Measurements from ENCODE around the gene IZUMO4. TPM values are rescaled to one million over a fixed set of nuclear protein-coding genes. Genes with fewer than 3 reads are reported as not detected.

Gene IZUMO4
- total and polyA plus RNA-seq, 5 donors from 2014 or later, result 0.47 to 16.5 (median 0.78) TPM

- H3K9me3 Mint-ChIP-seq, result peaks cover 0 to 3% (median 0%) of the 10 kb centered on the region in 7 donors
- H3K4me3 Mint-ChIP-seq, result no peak overlapping the region
- H3K36me3 ChIP-seq (ENCODE audit: control insufficient read depth, insufficient read depth, low read length), result peaks cover 28% of the 10 kb centered on the region
- peak overlapping the region in 1 of 3 donors; percentile 66 for H3K27ac Mint-ChIP-seq
- ATAC-seq (ENCODE audit: low read depth in 2 of 2) (no peak), DNase-seq (no peak)
- H3K4me1 Mint-ChIP-seq, result peaks cover 0 to 12% (median 0%) of the 10 kb centered on the region in 4 donors
- no peaks in the 10 kb centered on the region for H3K9me3 ChIP-seq (ENCODE audit: control insufficient read depth in 2 of 2, low read length in 2 of 2)
- no peaks in the 10 kb centered on the region for H3K27me3 ChIP-seq (ENCODE audit: control insufficient read depth, insufficient read depth, low read length)
- H3K4me3 ChIP-seq (ENCODE audit: low read depth, low read length), result no peak overlapping the region
- peaks cover 4% of the 10 kb centered on the region for H3K27me3 Mint-ChIP-seq
- H3K27ac ChIP-seq (ENCODE audit: insufficient read depth, low read length, poor library complexity, severe bottlenecking), result no peak overlapping the region
- peaks cover 19% of the 10 kb centered on the region for H3K4me1 ChIP-seq (ENCODE audit: control insufficient read depth, insufficient read depth, low read length, poor library complexity, severe bottlenecking)
- peaks cover 21% of the 10 kb centered on the region for H3K36me3 Mint-ChIP-seq
These were observed 3.4 kb downstream of the IZUMO4 start for GRCh38 chr19:2099937-2100718.

DNA sequence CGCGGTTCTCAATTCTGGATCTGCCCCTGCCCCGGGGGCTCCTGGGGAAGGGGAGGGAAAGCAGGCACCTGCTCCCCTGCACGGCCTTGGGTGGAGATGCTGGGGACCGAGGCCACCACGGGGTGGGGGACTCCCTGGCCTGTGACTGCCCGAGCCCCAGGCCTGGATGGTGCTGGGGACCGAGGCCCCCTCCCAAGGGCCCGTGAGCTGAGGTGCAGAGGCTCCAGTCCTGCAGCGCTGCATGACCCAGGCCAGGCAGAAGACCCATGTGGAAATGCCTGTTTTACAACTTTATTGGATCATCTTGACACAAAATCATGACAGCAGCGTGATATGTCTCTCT lies 4.0 kb downstream of the IZUMO4 start:
- Histone ChIP-seq H3K36me3 (ENCODE audit: control insufficient read depth, insufficient read depth, low read length) (peaks cover 33% of the 10 kb centered on the region), H3K4me3 (ENCODE audit: low read depth, low read length) (no peak overlapping the region)

GRCh38 chr19:2101417-2102335 lies 5.0 kb downstream of the IZUMO4 start:
- Mint-ChIP-seq H3K27me3 (no peaks in the 10 kb centered on the region), H3K4me1 (peaks cover 0 to 9% (median 0%) of the 10 kb centered on the region in 4 donors), H3K9me3 (peaks cover 0 to 5% (median 0%) of the 10 kb centered on the region in 7 donors), H3K36me3 (peaks cover 32% of the 10 kb centered on the region), H3K4me3 (no peak overlapping the region), H3K27ac (peak overlapping the region in 1 of 3 donors; percentile 32)
- H3K27ac ChIP-seq (ENCODE audit: insufficient read depth, low read length, poor library complexity, severe bottlenecking), result no peak overlapping the region
- no peak for DNase-seq
- peaks cover 14% of the 10 kb centered on the region for H3K4me1 ChIP-seq (ENCODE audit: control insufficient read depth, insufficient read depth, low read length, poor library complexity, severe bottlenecking)
- no peak overlapping the region for H3K4me3 ChIP-seq (ENCODE audit: low read depth, low read length)
- H3K27me3 ChIP-seq (ENCODE audit: control insufficient read depth, insufficient read depth, low read length), result no peaks in the 10 kb centered on the region
- ATAC-seq (ENCODE audit: low read depth in 2 of 2), result no peak
- peaks cover 0 to 6% of the 10 kb centered on the region in 2 experiments for H3K9me3 ChIP-seq (ENCODE audit: control insufficient read depth in 2 of 2, low read length in 2 of 2)
- H3K36me3 ChIP-seq (ENCODE audit: control insufficient read depth, insufficient read depth, low read length), result peaks cover 43% of the 10 kb centered on the region

More for the DNA sequence above, 4.0 kb downstream of the IZUMO4 start:
- Mint-ChIP-seq H3K9me3 (peaks cover 0 to 5% (median 0%) of the 10 kb centered on the region in 7 donors), H3K4me1 (peaks cover 0 to 11% (median 0%) of the 10 kb centered on the region in 4 donors), H3K27me3 (peaks cover 3% of the 10 kb centered on the region), H3K27ac (no peak overlapping the region), H3K36me3 (peaks cover 27% of the 10 kb centered on the region), H3K4me3 (peak overlapping the region in 1 of 4 donors; percentile 41)
- ATAC-seq (ENCODE audit: low read depth in 2 of 2) (no peak), DNase-seq (no peak)
- peaks cover 14% of the 10 kb centered on the region for H3K4me1 ChIP-seq (ENCODE audit: control insufficient read depth, insufficient read depth, low read length, poor library complexity, severe bottlenecking)
- H3K9me3 ChIP-seq (ENCODE audit: control insufficient read depth in 2 of 2, low read length in 2 of 2), result peaks cover 0 to 4% of the 10 kb centered on the region in 2 experiments
- no peak overlapping the region for H3K27ac ChIP-seq (ENCODE audit: insufficient read depth, low read length, poor library complexity, severe bottlenecking)
- no peaks in the 10 kb centered on the region for H3K27me3 ChIP-seq (ENCODE audit: control insufficient read depth, insufficient read depth, low read length)

- Histone ChIP-seq H3K4me1 (ENCODE audit: control insufficient read depth, insufficient read depth, low read length, poor library complexity, severe bottlenecking) (no peaks in the 10 kb centered on the region), H3K9me3 (ENCODE audit: control insufficient read depth in 2 of 2, low read length in 2 of 2) (peaks cover 0 to 6% of the 10 kb centered on the region in 2 experiments), H3K4me3 (ENCODE audit: low read depth, low read length) (no peak overlapping the region), H3K36me3 (ENCODE audit: control insufficient read depth, insufficient read depth, low read length) (peaks cover 52% of the 10 kb centered on the region), H3K27ac (ENCODE audit: insufficient read depth, low read length, poor library complexity, severe bottlenecking) (no peak overlapping the region), H3K27me3 (ENCODE audit: control insufficient read depth, insufficient read depth, low read length) (no peaks in the 10 kb centered on the region)
- peaks cover 0 to 5% (median under 1%) of the 10 kb centered on the region in 4 donors for H3K4me1 Mint-ChIP-seq
- H3K27me3 Mint-ChIP-seq, result no peaks in the 10 kb centered on the region
- H3K4me3 Mint-ChIP-seq, result no peak overlapping the region
- DNase-seq (no peak), ATAC-seq (ENCODE audit: low read depth in 2 of 2) (no peak)
- peaks cover 0 to 5% (median 0%) of the 10 kb centered on the region in 7 donors for H3K9me3 Mint-ChIP-seq
- H3K27ac Mint-ChIP-seq, result no peak overlapping the region
- peaks cover 43% of the 10 kb centered on the region for H3K36me3 Mint-ChIP-seq
These were observed 6.5 kb downstream of the IZUMO4 start for GRCh38 chr19:2103045-2103707.

DNA sequence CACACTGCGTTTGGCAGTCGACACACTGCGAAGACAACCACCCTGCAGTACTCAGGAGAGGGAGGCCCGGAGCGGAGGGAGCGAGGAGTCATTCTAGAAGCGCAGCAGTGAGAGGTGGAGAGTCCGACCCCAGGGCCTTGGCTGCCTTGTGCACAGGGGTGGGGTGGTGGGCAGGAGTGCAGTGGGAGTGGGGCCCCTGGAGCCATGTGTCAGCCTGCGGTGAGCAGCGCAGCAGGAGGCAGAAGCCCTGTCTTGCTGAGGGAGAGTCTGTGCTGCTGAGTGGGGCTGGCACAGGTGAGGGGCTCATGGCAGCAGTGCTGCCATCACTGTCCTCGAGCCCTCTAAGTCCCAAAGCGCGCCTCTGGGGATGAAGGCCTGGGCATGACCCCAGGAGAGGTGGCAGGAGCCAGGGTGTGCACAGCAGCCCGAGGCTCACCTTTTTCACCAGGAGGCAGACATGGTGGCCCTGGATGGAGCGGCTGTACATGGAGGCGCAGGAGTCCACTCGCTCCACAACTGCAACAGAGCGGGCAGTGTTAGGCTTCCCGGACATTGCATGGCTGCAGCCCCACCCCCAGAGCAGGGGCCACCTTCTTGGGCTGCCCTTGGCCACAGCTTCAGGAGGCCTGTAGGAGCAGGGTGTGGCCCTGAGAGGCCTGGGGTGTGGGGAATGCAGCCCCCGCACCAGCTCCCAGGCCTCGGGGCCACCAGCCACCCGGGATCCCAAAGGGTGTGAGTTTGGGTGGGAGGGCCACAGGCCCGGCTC lies 11.7 kb downstream of the IZUMO4 start:
- Histone ChIP-seq H3K27me3 (ENCODE audit: control insufficient read depth, insufficient read depth, low read length) (no peaks in the 10 kb centered on the region), H3K4me1 (ENCODE audit: control insufficient read depth, insufficient read depth, low read length, poor library complexity, severe bottlenecking) (no peaks in the 10 kb centered on the region), H3K36me3 (ENCODE audit: control insufficient read depth, insufficient read depth, low read length) (peaks cover 68% of the 10 kb centered on the region), H3K27ac (ENCODE audit: insufficient read depth, low read length, poor library complexity, severe bottlenecking) (no peak overlapping the region), H3K9me3 (ENCODE audit: control insufficient read depth in 2 of 2, low read length in 2 of 2) (peaks cover 0 to 6% of the 10 kb centered on the region in 2 experiments), H3K4me3 (ENCODE audit: low read depth, low read length) (no peak overlapping the region)
- Mint-ChIP-seq H3K9me3 (peaks cover 0 to 5% (median 0%) of the 10 kb centered on the region in 7 donors), H3K4me1 (peaks cover 0 to 8% (median under 1%) of the 10 kb centered on the region in 4 donors), H3K27ac (no peak overlapping the region), H3K4me3 (no peak overlapping the region), H3K27me3 (no peaks in the 10 kb centered on the region), H3K36me3 (peaks cover 48% of the 10 kb centered on the region)
- DNase-seq (no peak), ATAC-seq (ENCODE audit: low read depth in 2 of 2) (no peak)

DNA sequence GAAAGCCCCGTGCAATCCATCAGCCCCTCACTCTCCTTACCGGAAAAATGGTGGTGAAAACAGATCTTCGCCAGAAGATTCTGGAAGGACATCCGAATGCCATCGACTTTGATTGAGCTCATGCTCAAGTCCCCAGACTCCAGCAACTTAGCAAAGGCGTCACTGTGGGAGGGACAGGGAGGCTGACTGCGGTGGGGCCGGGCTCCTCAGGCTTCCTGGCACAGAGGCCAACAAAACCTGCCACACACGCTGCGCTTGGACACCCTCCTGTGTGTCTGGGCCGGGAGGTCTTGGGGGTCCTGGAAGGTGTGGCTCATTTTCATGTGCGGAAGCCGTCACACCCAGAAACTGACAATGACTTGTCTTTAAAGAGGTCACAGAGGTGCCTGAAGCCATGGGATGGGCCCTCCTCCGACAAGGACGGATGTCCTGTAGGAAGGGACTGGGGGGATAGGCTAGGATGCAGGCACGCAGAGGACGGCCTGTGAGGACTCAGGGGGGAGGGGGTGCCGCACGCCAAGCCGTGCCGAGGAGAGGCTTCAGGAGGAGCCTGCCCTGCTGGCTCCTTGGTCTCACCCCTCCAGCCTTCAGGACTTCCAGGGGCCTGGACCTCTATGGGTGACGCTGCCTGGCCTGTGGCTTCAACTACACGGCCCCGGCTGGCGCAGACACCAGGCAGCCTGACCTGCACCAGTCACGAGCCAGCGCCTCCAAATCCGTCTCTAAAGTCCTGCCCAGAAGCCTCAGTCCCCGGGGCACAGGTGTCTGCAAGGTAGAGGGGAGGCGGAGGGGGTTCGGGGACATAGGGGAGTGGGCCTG lies 12.5 kb downstream of the IZUMO4 start:
- H3K27ac ChIP-seq (ENCODE audit: insufficient read depth, low read length, poor library complexity, severe bottlenecking), result no peak overlapping the region
- peaks cover 0 to 6% of the 10 kb centered on the region in 2 experiments for H3K9me3 ChIP-seq (ENCODE audit: control insufficient read depth in 2 of 2, low read length in 2 of 2)
- H3K9me3 Mint-ChIP-seq, result peaks cover 0 to 3% (median 0%) of the 10 kb centered on the region in 7 donors
- H3K36me3 ChIP-seq (ENCODE audit: control insufficient read depth, insufficient read depth, low read length), result peaks cover 75% of the 10 kb centered on the region
- H3K4me1 ChIP-seq (ENCODE audit: control insufficient read depth, insufficient read depth, low read length, poor library complexity, severe bottlenecking), result no peaks in the 10 kb centered on the region
- H3K27me3 ChIP-seq (ENCODE audit: control insufficient read depth, insufficient read depth, low read length), result no peaks in the 10 kb centered on the region
- H3K36me3 Mint-ChIP-seq, result peaks cover 45% of the 10 kb centered on the region
- peaks cover 0 to 8% (median 5%) of the 10 kb centered on the region in 4 donors for H3K4me1 Mint-ChIP-seq
- no peak overlapping the region for H3K27ac Mint-ChIP-seq
- H3K4me3 ChIP-seq (ENCODE audit: low read depth, low read length), result no peak overlapping the region
- H3K27me3 Mint-ChIP-seq, result no peaks in the 10 kb centered on the region
- H3K4me3 Mint-ChIP-seq, result no peak overlapping the region
- no peak for ATAC-seq (ENCODE audit: low read depth in 2 of 2)
- no peak for DNase-seq
